Spinal cord (tissue), 10 donors: ENCODE results near the gene SOX12. TPM values are rescaled to one million over a fixed set of nuclear protein-coding genes. Genes with fewer than 3 reads are reported as not detected.

ENCODE experiments used
- DNase-seq, 6 donors: peaks; one replicate each; pipeline versions ENCODE4 v3.0.0 to v3.0.0-alpha.2; 2013 to 2015; ENCODE audit warnings: low spot score in 6 of 6, low read depth in 4 of 6
- H3K27ac ChIP-seq: one replicate; pipeline ENCODE4 v1.5.1; 2013; ENCODE audit warnings: low read depth, low read length, control low read depth
- H3K27me3 ChIP-seq: one replicate; pipeline ENCODE4 v1.6.1; 2013; ENCODE audit warnings: low read length; ENCODE audit not compliant: control insufficient read depth, insufficient read depth
- H3K36me3 ChIP-seq: one replicate; pipeline ENCODE4 v1.6.1; 2013; ENCODE audit warnings: low read length; ENCODE audit not compliant: control insufficient read depth, insufficient read depth
- H3K4me1 ChIP-seq: one replicate; pipeline ENCODE4 v1.6.1; 2013; ENCODE audit warnings: low read length; ENCODE audit not compliant: control insufficient read depth, insufficient read depth
- H3K4me3 ChIP-seq: one replicate; pipeline ENCODE4 v1.5.1; 2013; ENCODE audit warnings: low read depth, low read length, control low read depth
- H3K9me3 ChIP-seq: one replicate; pipeline ENCODE4 v1.6.1; 2013; ENCODE audit warnings: low read length; ENCODE audit not compliant: control insufficient read depth, insufficient read depth
- WGBS: methylation state at CpG from one replicate; pipeline ENCODE4 v1.1.5; 2013; ENCODE audit warnings: missing lambda C conversion rate; ENCODE audit not compliant: insufficient coverage; 5-methylcytosine and 5-hydroxymethylcytosine counted together
- polyA plus RNA-seq, 2 donors: library from polyadenylated mRNA; unstranded; fragments of 120-200 nt; gene quantifications; one replicate each; pipeline ENCODE4 v1.2.1, GENCODE V29; 2013; ENCODE audit not compliant: insufficient read length in 2 of 2
- total RNA-seq, 2 donors: library from RNA; depleted of rRNA in 1 of 2; stranded (reverse); fragments of 120-200 nt in 1 of 2; fragments of >200 nt in 1 of 2; gene quantifications; one replicate each; pipeline versions ENCODE4 v1.2.3 to v1.2.4, GENCODE V29; 2013 to 2014
- donor health status: healthy.

Gene SOX12
- total and polyA plus RNA-seq, 4 donors, result 4.3 to 59.9 (median 35.3) TPM

DNA sequence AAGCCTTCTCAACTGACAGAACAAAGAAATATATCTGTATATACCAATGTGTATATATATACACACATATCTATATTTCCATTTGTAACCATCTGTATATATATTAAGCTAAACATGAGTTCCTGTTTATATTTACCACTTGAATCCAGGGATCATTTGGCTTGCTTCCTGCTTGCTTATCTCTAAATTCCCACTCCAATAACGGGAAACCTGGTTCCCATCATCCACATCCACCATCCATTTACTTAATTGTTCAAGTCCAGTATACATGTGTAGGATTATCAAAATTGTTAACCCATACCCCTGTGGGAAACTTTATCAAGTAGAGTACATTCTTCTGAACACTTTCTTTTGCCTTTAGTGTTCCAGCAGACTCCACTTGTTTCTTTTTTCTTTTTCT, 12.5 kb upstream of the SOX12 start:
- no peak overlapping the region for H3K27ac ChIP-seq
- no peaks in the 10 kb centered on the region for H3K9me3 ChIP-seq
- H3K4me1 ChIP-seq, result peaks cover 25% of the 10 kb centered on the region
- no CpG with 5 or more reads among the region's 1 CpG for WGBS
- no peak for DNase-seq
- H3K27me3 ChIP-seq, result no peaks in the 10 kb centered on the region
- H3K36me3 ChIP-seq, result no peaks in the 10 kb centered on the region
- H3K4me3 ChIP-seq, result no peak overlapping the region

- WGBS, result 94% methylated on average over 2 of the region's 5 CpGs
- Histone ChIP-seq H3K4me1 (peaks cover 20% of the 10 kb centered on the region), H3K27ac (no peak overlapping the region), H3K36me3 (no peaks in the 10 kb centered on the region), H3K27me3 (no peaks in the 10 kb centered on the region), H3K9me3 (no peaks in the 10 kb centered on the region), H3K4me3 (no peak overlapping the region)
- DNase-seq, result no peak
These were observed 11.9 kb upstream of the SOX12 start for GRCh38 chr20:313402-313801.

- Histone ChIP-seq H3K27me3 (no peaks in the 10 kb centered on the region), H3K9me3 (no peaks in the 10 kb centered on the region), H3K36me3 (no peaks in the 10 kb centered on the region), H3K27ac (no peak overlapping the region), H3K4me1 (peaks cover 15% of the 10 kb centered on the region), H3K4me3 (no peak overlapping the region)
- DNase-seq, result no peak
These were observed 11.4 kb upstream of the SOX12 start for GRCh38 chr20:313948-314347.

- DNase-seq, result no peak
- no peaks in the 10 kb centered on the region for H3K27me3 ChIP-seq
- no peak overlapping the region for H3K4me3 ChIP-seq
- no peaks in the 10 kb centered on the region for H3K9me3 ChIP-seq
- peaks cover 2% of the 10 kb centered on the region for H3K4me1 ChIP-seq
- 83% methylated on average over 2 of the region's 2 CpGs for WGBS
- H3K27ac ChIP-seq, result no peak overlapping the region
- peaks cover 2% of the 10 kb centered on the region for H3K36me3 ChIP-seq
These were observed 8.9 kb upstream of the SOX12 start for GRCh38 chr20:316316-317068.

DNA sequence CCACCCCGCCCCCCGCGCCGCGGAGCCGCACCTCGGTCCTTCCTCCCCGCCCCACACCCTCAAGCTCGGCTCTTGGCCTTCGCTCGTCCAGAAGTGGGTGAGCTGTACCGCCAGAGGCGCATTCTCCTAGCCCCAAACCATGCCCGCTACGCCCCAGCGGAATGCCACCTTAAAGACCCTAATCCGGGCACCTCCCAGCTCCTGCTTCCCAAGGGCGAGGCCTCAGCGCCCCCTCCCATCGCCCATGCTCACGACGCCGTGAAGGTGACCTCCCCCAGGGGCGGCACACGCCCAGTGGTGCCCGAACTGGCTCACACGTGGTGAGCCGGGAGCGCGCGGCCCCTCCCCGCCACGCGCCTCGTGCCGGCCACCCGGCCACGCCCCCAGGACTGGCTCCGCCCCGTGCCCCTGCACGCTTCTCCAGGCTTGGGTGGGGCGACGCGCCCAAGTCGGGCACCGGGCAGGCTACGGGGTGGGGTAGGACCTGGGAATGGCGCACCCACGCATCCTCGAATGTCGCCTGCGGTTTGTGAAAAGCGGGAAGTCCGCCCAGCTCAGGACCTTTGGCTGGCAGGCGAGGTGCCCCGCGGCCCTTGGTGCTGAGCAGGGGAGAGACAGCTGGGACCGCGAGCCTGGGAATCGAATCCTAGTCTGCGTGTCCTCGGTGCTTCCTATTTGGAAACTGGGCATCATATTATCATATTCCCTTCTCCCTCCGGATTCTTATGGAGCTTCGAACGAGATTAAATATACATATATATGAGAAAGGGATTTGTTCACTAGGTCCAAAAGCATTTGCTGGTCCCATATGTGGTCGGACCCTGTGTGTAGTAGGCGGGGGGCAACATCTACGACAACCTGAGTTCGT, 941 bp upstream of the SOX12 start:
- Histone ChIP-seq H3K27me3 (no peaks in the 10 kb centered on the region), H3K4me1 (peaks cover 40% of the 10 kb centered on the region), H3K4me3 (peak overlapping the region; percentile 81), H3K27ac (peak overlapping the region; percentile 97), H3K9me3 (no peaks in the 10 kb centered on the region), H3K36me3 (peaks cover 18% of the 10 kb centered on the region)
- DNase-seq, result peak in 4 of 6 donors; percentile 79 to 96 (median 90)
- WGBS, result under 1% methylated on average over 61 of the region's 69 CpGs

DNA sequence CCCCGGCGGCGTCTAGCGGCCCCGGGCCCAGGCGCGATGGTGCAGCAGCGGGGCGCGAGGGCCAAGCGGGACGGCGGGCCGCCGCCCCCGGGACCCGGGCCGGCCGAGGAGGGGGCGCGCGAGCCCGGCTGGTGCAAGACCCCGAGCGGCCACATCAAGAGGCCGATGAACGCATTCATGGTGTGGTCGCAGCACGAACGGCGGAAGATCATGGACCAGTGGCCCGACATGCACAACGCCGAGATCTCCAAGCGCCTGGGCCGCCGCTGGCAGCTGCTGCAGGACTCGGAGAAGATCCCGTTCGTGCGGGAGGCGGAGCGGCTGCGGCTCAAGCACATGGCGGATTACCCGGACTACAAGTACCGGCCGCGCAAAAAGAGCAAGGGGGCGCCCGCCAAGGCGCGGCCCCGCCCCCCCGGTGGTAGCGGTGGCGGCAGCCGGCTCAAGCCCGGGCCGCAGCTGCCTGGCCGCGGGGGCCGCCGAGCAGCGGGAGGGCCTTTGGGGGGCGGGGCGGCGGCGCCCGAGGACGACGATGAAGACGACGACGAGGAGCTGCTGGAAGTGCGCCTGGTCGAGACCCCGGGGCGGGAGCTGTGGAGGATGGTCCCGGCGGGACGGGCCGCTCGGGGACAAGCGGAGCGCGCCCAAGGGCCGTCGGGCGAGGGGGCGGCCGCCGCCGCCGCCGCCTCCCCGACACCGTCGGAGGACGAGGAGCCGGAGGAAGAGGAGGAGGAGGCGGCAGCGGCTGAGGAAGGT, 715 bp downstream of the SOX12 start:
- Histone ChIP-seq H3K9me3 (no peaks in the 10 kb centered on the region), H3K4me1 (peaks cover 56% of the 10 kb centered on the region), H3K36me3 (peaks cover 24% of the 10 kb centered on the region), H3K27ac (peak overlapping the region; percentile 92), H3K4me3 (peak overlapping the region; percentile 84), H3K27me3 (no peaks in the 10 kb centered on the region)
- WGBS, result under 1% methylated on average over 103 of the region's 103 CpGs
- DNase-seq, result peak in 3 of 6 donors; percentile 45 to 87 (median 86)

DNA sequence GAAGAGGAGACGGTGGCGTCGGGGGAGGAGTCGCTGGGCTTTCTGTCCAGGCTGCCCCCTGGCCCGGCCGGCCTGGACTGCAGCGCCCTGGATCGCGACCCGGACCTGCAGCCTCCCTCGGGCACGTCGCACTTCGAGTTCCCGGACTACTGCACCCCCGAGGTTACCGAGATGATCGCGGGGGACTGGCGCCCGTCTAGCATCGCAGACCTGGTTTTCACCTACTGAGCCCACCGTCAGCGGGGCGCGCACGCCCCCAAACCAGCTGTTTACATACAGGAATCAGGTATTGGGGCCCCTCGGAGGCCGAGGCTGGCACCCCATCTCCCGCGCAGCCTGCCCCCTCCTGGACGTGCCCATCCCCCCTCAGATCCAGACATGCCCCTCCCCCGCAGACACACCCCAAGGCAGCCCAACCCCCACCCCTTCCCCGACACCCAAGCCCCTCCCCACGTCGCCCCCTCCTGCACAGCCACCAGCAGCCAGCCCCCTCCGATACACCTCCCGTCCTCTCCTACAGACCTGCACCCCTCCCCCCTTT, 1.4 kb downstream of the SOX12 start:
- H3K4me3 ChIP-seq, result peak overlapping the region; percentile 84
- no peaks in the 10 kb centered on the region for H3K9me3 ChIP-seq
- peak overlapping the region; percentile 92 for H3K27ac ChIP-seq
- under 1% methylated on average over 33 of the region's 38 CpGs for WGBS
- H3K36me3 ChIP-seq, result peaks cover 24% of the 10 kb centered on the region
- no peaks in the 10 kb centered on the region for H3K27me3 ChIP-seq
- H3K4me1 ChIP-seq, result peaks cover 61% of the 10 kb centered on the region
- no peak for DNase-seq

- DNase-seq, result peak; percentile 82 to 98 (median 88)
- no peaks in the 10 kb centered on the region for H3K9me3 ChIP-seq
- 0% methylated on average over 31 of the region's 47 CpGs for WGBS
- H3K4me1 ChIP-seq, result peaks cover 61% of the 10 kb centered on the region
- H3K27me3 ChIP-seq, result no peaks in the 10 kb centered on the region
- peaks cover 24% of the 10 kb centered on the region for H3K36me3 ChIP-seq
- peak overlapping the region; percentile 92 for H3K27ac ChIP-seq
- H3K4me3 ChIP-seq, result peak overlapping the region; percentile 84
These were observed 2.1 kb downstream of the SOX12 start for GRCh38 chr20:327186-328026.
